ENCODE measurements around the gene HLA-DPA1.

GRCh38 chr6:33120001-33120400 lies 46.6 kb upstream of the HLA-DPA1 start:
- TF ChIP-seq CTCF (IDR thresholded peaks at IDR 0.05) (no peak), POLR2A (IDR thresholded peaks at IDR 0.05) (no peak)
